Naive B cell (primary cell): ENCODE results near the gene ZNF397. TPM values are rescaled to one million over a fixed set of nuclear protein-coding genes. Genes with fewer than 3 reads are reported as not detected.
A peak's percentile ranks its signal among the peaks of the same experiment; 100 is the strongest.

Source experiments
- ATAC-seq, 2 donors: fragments of 150-1000 bp; cut with Tn5 transposase; 2 replicates each; pipeline ENCODE4 v1.10.0; 2021; ENCODE audit warnings: low read depth in 2 of 2, mild to moderate bottlenecking in 2 of 2, moderate library complexity in 2 of 2
- DNase-seq: peaks from one replicate; pipeline ENCODE4 v3.0.0; 2022
- H3K27ac Mint-ChIP-seq, 6 donors: one replicate each; pipeline ENCODE4 v1.8.0; 2020 to 2022; ENCODE audit warnings: mild to moderate bottlenecking in 6 of 6, mixed read lengths in 6 of 6, moderate library complexity in 5 of 6, inconsistent platforms in 2 of 6
- H3K27me3 Mint-ChIP-seq, 3 donors: one replicate each; pipeline ENCODE4 v1.8.0; 2021 to 2022; ENCODE audit warnings: mixed read lengths in 3 of 3, mild to moderate bottlenecking in 1 of 3
- H3K36me3 Mint-ChIP-seq, 2 donors: one replicate each; pipeline ENCODE4 v1.8.0; 2020 to 2022; ENCODE audit warnings: mixed read lengths in 2 of 2, inconsistent platforms in 1 of 2, mild to moderate bottlenecking in 1 of 2
- H3K4me1 Mint-ChIP-seq, 3 donors: one replicate each; pipeline ENCODE4 v1.8.0; 2020 to 2022; ENCODE audit warnings: mixed read lengths in 3 of 3, inconsistent platforms in 1 of 3, mild to moderate bottlenecking in 1 of 3, moderate library complexity in 1 of 3
- H3K4me3 Mint-ChIP-seq, 8 donors: one replicate each; pipeline ENCODE4 v1.8.0; 2020 to 2022; ENCODE audit warnings: mild to moderate bottlenecking in 8 of 8, mixed read lengths in 8 of 8, moderate library complexity in 8 of 8, inconsistent platforms in 2 of 8
- H3K9me3 Mint-ChIP-seq, 7 donors: one replicate each; pipeline ENCODE4 v1.8.0; 2020 to 2022; ENCODE audit warnings: mixed read lengths in 7 of 7, mild to moderate bottlenecking in 5 of 7, inconsistent platforms in 2 of 7, moderate library complexity in 1 of 7
- polyA plus RNA-seq, 6 donors: library from polyadenylated mRNA; unstranded; fragments of 300-500 nt; fragmentation: Illumina TruSeq; gene quantifications; one replicate each; pipeline ENCODE4 v1.2.3, GENCODE V29; 2021; ENCODE audit warnings: low read depth in 6 of 6

The ZNF397 gene
- polyA plus RNA-seq, 6 donors from 2014 or later = 7.7 to 18.1 (median 10.9) TPM

DNA sequence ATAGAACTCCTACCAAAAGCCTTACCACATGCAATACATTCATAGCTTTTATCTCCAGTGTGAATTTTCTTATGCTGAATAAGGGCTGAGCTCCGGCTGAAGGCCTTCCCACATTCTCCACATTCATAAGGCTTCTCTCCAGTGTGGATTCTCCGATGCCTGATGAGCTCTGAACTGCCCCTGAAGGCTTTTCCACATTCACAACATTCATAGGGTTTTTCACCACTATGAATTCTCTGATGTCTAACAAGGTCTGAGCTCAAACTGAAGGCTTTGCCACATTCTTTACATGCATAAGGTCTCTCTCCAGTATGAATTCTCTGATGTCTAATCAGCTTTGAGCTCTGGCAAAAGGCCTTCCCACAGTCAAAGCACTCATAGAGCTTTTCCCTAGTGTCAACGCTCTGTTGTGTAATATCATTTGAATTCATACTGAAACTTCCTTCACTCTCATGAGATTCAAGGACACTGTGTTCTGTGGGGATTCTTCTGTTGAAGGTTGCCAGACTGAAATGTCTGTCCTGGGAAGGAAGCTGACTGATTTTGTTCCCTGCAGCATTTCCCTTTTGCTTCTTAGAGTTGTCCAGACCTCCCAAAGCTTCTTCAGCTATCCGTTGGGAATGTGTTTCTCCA is 12.9 kb downstream of the ZNF397 start:
- Mint-ChIP-seq H3K4me3 (no peak overlapping the region), H3K27ac (peak overlapping the region in 1 of 6 donors; percentile 55), H3K4me1 (peaks cover 10 to 14% (median 11%) of the 10 kb centered on the region in 3 donors), H3K27me3 (no peaks in the 10 kb centered on the region), H3K36me3 (peaks cover 64 to 67% of the 10 kb centered on the region in 2 donors), H3K9me3 (peaks cover 5 to 29% (median 19%) of the 10 kb centered on the region in 7 donors)
- ATAC-seq (no peak), DNase-seq (no peak)

DNA sequence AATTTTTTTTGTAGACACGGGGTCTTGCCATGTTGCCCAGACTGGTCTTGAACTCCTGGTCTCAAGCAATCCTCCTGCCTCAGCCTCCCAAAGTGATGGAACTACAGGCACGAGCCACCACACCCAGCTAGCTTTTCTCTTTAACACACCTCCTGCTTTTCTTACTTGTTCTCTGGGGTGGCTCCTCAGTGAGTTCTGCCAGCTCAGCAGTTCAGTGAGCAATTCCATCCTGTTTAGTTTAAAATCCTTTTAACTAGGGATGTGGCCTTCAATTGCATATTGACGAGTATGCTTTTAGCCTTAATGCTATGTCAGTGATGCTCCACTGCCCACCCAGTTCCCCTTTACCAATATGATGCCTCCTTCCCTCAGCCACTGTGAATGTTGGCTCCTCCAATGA is 16.1 kb downstream of the ZNF397 start:
- Mint-ChIP-seq H3K4me3 (no peak overlapping the region), H3K27me3 (no peaks in the 10 kb centered on the region), H3K36me3 (peaks cover 52 to 53% of the 10 kb centered on the region in 2 donors), H3K9me3 (peaks cover 5 to 23% (median 19%) of the 10 kb centered on the region in 7 donors), H3K27ac (peak overlapping the region in 3 of 6 donors; percentile 39 to 71 (median 60)), H3K4me1 (peaks cover 4 to 6% (median 4%) of the 10 kb centered on the region in 3 donors)
- no peak for DNase-seq
- no peak for ATAC-seq

DNA sequence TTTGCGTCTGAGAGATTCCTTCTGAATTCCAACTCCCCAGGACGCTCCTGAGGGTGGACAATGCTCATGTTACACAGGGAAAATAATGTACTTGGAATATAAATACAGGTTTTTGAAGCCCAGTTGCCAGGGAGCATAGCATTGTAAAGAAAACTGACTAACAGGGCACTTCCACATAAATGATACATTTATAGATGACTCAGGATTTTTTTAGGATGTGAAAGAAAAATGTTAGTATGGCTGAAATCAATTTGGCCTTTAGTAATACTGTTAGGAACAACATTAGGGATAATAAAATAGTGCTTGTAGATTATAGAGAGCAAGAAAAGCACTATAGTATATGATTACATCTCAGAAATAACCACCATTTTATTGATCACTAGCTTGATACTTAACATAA is 23.6 kb downstream of the ZNF397 start:
- no peaks in the 10 kb centered on the region for H3K27me3 Mint-ChIP-seq
- H3K4me3 Mint-ChIP-seq = peak overlapping the region in 2 of 8 donors; percentile 29 to 31
- DNase-seq = no peak
- no peak for ATAC-seq
- no peak overlapping the region for H3K27ac Mint-ChIP-seq
- H3K36me3 Mint-ChIP-seq = peaks cover under 1 to 13% of the 10 kb centered on the region in 2 donors
- peaks cover 0 to 12% (median 3%) of the 10 kb centered on the region in 7 donors for H3K9me3 Mint-ChIP-seq
- H3K4me1 Mint-ChIP-seq = peaks cover 31 to 33% (median 32%) of the 10 kb centered on the region in 3 donors

DNA sequence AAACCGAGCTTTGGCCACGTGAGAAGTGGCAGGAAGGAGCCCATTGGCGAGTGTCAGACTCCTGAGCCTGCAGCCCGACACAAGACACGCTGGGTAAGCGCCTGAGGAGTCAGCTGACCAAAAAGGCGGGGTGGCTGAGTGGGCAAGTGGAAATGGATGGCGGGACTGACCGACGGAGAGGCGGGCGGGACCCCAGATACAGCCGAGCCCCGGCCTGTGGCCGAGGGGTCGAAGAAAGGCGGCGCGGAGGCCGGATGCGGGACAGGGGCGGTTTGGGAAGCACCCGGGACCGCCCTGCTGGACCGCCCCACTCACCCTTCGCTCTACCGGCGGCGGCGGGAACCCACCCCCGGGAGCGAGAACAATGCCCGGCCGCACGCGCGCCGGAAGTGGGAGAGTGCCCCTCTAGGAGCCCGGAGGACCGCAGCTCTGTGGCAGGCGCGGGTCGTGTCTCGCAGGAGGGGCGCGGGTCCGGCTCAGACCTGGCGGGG is 26.4 kb downstream of the ZNF397 start:
- no peaks in the 10 kb centered on the region for H3K27me3 Mint-ChIP-seq
- peaks cover 0 to 3% of the 10 kb centered on the region in 2 donors for H3K36me3 Mint-ChIP-seq

DNA sequence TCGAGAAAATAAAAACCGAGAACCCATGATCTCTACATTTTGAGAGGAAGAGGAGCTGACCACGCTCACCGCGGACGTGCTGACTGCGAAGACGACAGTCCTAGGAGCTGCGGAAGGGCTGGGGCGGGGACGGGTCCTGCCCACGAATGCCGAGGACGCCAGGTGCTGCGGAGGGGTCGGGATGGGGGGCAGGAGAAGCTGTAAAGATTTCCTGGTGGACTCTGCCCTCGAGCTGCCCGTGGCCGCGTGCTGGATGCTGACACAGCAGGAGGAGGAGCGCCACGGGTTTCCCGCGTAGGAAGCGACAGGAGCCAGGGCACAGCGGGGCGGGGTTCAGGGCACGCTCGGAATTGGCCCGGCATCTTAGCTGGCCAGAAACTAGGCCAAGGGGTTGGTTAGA is 27.0 kb downstream of the ZNF397 start:
- Mint-ChIP-seq H3K27me3 (no peaks in the 10 kb centered on the region), H3K9me3 (peaks cover 0 to 12% (median 3%) of the 10 kb centered on the region in 7 donors), H3K27ac (peak overlapping the region; percentile 49 to 99 (median 82)), H3K4me3 (peak overlapping the region; percentile 96 to 99 (median 97)), H3K4me1 (peaks cover 33% of the 10 kb centered on the region in 3 donors), H3K36me3 (peaks cover 1% of the 10 kb centered on the region in 2 donors)
- DNase-seq (no peak), ATAC-seq (no peak)

More for the DNA sequence above, 26.4 kb downstream of the ZNF397 start:
- Mint-ChIP-seq H3K4me3 (peak overlapping the region; percentile 96 to 99 (median 97)), H3K4me1 (peaks cover 32 to 33% (median 33%) of the 10 kb centered on the region in 3 donors), H3K27ac (peak overlapping the region; percentile 97 to 100 (median 98)), H3K9me3 (peaks cover 0 to 12% (median 3%) of the 10 kb centered on the region in 7 donors)
- ATAC-seq (peak; percentile 72 to 78), DNase-seq (peak; percentile 70)

DNA sequence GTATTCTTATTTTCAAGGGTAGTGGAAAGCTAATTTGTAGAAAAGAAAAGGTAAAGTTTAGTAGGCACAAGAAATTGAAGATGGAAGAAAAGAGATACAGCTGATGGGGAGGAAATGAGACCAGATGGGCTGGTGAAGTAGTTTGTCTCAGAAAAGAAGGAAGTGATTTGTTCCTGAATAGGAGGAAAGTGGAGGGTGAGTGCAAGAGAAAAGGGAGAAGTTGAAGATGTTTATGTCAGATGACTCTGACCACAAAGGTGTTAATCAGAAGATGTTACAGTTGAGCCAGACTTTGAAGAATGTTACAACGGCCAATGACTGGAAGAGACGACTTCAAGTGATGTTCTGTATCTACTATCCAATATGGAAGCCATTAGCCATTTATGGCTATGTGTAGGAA is 28.0 kb downstream of the ZNF397 start:
- DNase-seq = peak; percentile 73
- peak; percentile 65 to 73 for ATAC-seq
- H3K36me3 Mint-ChIP-seq = peaks cover 0 to 7% of the 10 kb centered on the region in 2 donors
- H3K9me3 Mint-ChIP-seq = peaks cover 0 to 12% (median 3%) of the 10 kb centered on the region in 7 donors
- no peaks in the 10 kb centered on the region for H3K27me3 Mint-ChIP-seq
- H3K4me1 Mint-ChIP-seq = peaks cover 33 to 38% (median 37%) of the 10 kb centered on the region in 3 donors
- H3K27ac Mint-ChIP-seq = peak overlapping the region; percentile 13 to 99 (median 68)
- H3K4me3 Mint-ChIP-seq = peak overlapping the region; percentile 96 to 99 (median 97)

DNA sequence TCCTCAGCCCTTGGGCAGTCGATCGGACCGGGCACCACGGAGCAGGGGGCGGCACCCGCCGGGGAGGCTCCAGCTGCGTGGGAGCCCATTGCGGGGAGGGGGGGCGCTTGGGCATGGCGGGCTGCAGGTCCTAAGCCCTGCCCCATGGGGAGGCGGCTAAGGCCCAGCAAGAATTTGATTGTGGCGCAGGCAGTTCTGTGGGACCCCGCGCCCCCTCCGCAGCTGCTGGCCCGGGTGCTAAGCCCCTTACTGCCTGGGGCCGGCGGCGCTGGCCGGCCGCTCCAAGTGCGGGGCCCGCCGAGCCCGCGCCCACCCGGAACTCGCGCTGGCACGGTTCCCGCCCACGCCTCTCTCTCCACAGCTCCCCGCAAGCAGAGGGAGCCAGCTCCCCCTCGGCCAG is 30.8 kb downstream of the ZNF397 start:
- peaks cover 0 to 7% of the 10 kb centered on the region in 2 donors for H3K36me3 Mint-ChIP-seq

DNA sequence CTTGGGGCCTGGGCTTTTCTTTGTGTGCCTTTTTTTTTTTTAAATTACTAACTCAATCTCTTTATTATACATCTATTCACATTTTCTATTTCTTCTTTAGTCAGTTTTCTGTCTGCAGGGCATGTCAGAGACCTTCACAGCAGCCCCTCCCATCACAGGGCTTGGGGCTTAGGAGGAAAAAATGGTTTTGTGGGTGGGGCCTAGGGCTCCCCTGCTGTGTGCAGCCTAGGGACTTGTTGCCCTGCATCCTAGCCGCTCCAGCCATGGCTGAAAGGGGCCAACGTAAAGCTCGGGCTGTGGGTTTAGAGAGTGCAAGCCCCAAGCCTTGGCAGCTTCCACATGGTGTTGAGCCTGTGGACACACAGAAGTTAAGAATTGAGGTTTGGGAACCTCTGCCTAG is 35.4 kb downstream of the ZNF397 start:
- Mint-ChIP-seq H3K4me1 (peaks cover 0 to 8% (median 6%) of the 10 kb centered on the region in 3 donors), H3K27ac (no peak overlapping the region), H3K9me3 (peaks cover 0 to 3% (median 0%) of the 10 kb centered on the region in 7 donors), H3K36me3 (peaks cover 0 to 20% of the 10 kb centered on the region in 2 donors), H3K4me3 (no peak overlapping the region), H3K27me3 (no peaks in the 10 kb centered on the region)
- DNase-seq = no peak
- ATAC-seq = no peak

More for the DNA sequence above, 30.8 kb downstream of the ZNF397 start:
- H3K4me1 Mint-ChIP-seq = peaks cover 21 to 33% (median 32%) of the 10 kb centered on the region in 3 donors
- no peak overlapping the region for H3K4me3 Mint-ChIP-seq
- ATAC-seq = no peak
- H3K27ac Mint-ChIP-seq = no peak overlapping the region
- DNase-seq = no peak
- peaks cover 0 to 12% (median 2%) of the 10 kb centered on the region in 7 donors for H3K9me3 Mint-ChIP-seq
- no peaks in the 10 kb centered on the region for H3K27me3 Mint-ChIP-seq

DNA sequence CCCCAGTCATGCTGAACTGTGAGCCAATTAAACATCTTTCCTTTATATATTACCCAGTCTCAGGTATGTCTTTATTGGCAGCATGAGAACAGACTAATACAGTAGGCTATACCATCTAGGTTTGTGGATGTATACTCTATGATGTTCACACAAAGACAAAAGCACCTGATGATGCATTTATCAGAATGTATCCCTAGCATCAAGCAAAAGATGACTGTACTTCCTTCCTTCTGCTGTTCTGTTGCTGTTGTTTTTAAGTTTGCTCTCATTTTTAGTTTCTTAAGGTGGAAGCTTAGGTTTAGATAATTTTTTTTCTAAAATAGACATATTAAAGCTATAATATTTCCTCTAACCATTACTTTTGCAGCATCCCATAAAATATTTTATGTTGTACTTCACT is 36.8 kb downstream of the ZNF397 start:
- H3K36me3 Mint-ChIP-seq = peaks cover 6 to 20% of the 10 kb centered on the region in 2 donors
- H3K9me3 Mint-ChIP-seq = peaks cover 0 to 3% (median 0%) of the 10 kb centered on the region in 7 donors
- H3K4me1 Mint-ChIP-seq = peaks cover 0 to 9% (median 8%) of the 10 kb centered on the region in 3 donors
- ATAC-seq (no peak), DNase-seq (no peak)
- no peak overlapping the region for H3K4me3 Mint-ChIP-seq
- no peaks in the 10 kb centered on the region for H3K27me3 Mint-ChIP-seq
- no peak overlapping the region for H3K27ac Mint-ChIP-seq

DNA sequence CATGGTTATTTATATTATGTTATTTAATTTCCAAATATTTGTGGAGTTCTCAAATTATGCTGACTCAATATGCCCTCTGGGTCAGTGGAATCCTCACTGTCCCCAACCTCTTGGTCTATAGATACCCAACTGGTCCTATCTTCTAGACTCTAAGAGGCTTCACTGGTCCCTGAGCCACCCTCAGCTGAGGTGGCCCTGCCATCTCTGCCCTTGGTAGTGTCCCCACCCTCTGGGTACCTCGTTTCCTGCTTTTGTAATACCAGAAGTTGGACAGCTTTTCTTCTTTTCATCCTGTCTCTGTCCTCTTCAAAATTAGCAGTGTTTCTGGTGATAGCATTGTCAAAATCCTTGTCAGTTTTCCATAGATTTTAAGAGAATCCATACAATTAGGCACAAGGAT is 37.3 kb downstream of the ZNF397 start:
- peaks cover 0 to 3% (median 0%) of the 10 kb centered on the region in 7 donors for H3K9me3 Mint-ChIP-seq
- DNase-seq (no peak), ATAC-seq (no peak)
- H3K27ac Mint-ChIP-seq = no peak overlapping the region
- H3K27me3 Mint-ChIP-seq = no peaks in the 10 kb centered on the region
- H3K4me1 Mint-ChIP-seq = peaks cover 0 to 10% (median 8%) of the 10 kb centered on the region in 3 donors
- H3K36me3 Mint-ChIP-seq = peaks cover 10 to 16% of the 10 kb centered on the region in 2 donors
- H3K4me3 Mint-ChIP-seq = no peak overlapping the region

DNA sequence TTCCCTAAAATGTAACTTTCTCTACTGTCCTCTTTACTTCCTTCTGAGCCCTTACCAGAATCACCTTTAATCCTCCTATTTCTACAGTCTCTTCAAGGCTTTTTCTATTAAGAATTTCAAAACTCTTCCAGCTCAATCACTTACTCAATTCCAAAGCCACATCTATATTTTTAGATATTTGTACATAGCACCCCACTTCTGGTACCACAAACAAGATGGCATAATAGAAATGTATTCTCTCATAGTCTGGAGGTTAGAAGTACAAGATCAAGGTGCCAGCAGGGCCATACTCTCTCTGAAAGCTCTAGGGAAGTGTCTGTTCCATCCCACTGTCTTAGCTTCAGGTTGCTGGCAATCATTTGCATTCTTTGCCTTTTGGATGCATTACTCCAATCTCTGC is 38.1 kb downstream of the ZNF397 start:
- DNase-seq (no peak), ATAC-seq (no peak)
- Mint-ChIP-seq H3K4me1 (peaks cover 0 to 8% (median 5%) of the 10 kb centered on the region in 3 donors), H3K4me3 (no peak overlapping the region), H3K9me3 (peaks cover 0 to 3% (median 0%) of the 10 kb centered on the region in 7 donors), H3K27me3 (no peaks in the 10 kb centered on the region), H3K36me3 (peaks cover 10 to 12% of the 10 kb centered on the region in 2 donors), H3K27ac (peak overlapping the region in 3 of 6 donors; percentile 13 to 57 (median 22))

DNA sequence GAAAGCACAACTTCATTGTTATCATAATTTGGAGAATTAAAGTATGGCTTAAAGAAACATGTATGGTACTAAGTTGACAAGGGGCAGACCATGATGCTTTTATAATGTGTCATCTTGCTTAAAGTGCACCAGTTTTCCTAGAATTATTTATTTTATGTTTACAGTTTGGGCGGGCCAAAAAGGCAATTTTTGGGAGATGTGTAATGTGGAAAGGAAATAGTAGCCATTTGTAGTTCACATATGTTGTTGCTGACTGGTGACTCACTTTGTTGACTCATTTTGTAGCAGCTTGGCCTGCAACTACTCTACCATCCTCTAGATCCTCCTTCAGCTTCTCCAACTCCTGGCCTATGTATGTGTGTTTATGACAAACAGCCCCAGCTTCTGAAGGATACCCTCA is 41.5 kb downstream of the ZNF397 start:
- Mint-ChIP-seq H3K4me3 (no peak overlapping the region), H3K27me3 (no peaks in the 10 kb centered on the region), H3K9me3 (peaks cover 0 to 11% (median 2%) of the 10 kb centered on the region in 7 donors), H3K4me1 (peaks cover 5 to 8% (median 7%) of the 10 kb centered on the region in 3 donors), H3K27ac (no peak overlapping the region), H3K36me3 (peaks cover 12 to 16% of the 10 kb centered on the region in 2 donors)
- no peak for ATAC-seq
- no peak for DNase-seq

DNA sequence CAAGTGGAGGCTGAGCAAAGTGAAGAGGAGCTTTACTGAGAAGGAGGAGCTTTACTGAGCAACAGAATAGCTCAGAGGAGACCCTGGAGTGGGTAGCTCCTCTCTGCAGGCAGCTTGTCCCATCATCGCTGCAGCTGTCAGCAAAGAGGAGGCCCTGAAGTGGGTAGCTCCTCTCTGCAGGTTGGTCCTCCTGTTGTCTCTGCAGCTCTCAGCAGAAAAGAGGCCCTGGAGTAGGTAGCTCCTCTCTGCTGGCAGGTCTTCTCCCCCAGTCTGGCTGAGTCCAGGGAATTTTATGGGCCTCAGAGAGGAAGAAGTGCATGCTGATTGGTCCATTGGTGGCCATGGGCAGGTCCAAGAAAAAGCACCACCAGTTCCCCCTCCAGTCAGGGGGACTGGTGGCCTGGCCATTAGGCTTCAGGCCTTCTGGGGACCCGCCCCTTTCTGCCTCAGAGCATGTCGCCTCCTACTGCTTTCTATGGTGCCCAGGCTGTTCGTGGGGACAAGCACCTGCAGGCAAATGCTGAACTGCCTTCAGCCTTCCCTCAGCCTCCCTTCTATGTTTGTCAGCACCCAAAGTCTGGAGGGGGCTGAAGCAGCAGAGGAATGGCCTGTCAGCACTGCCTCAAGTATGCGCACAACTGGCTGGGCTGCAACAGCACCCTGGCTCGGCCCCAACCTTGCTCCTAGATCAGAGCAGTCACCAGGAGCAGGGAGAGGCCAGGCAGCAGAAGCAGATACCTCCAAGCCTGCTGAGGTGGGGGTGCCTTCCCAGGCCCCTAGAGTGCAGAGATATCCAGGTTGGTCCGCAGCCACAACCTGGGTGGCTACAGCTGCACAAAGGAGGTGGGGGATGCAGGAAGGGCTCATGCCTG is 43.3 kb downstream of the ZNF397 start:
- Mint-ChIP-seq H3K9me3 (peaks cover 0 to 11% (median 2%) of the 10 kb centered on the region in 7 donors), H3K36me3 (peaks cover 4 to 16% of the 10 kb centered on the region in 2 donors), H3K4me1 (peaks cover 12 to 23% (median 18%) of the 10 kb centered on the region in 3 donors), H3K4me3 (no peak overlapping the region), H3K27ac (no peak overlapping the region), H3K27me3 (no peaks in the 10 kb centered on the region)
- ATAC-seq (no peak), DNase-seq (no peak)
